CD4-positive, alpha-beta T cell treated with Interleukin-6 at 100 ng/mL for 8 hours (primary cell): ENCODE results near the gene IPO11.

Source experiments
- DNase-seq: peaks from one replicate; pipeline ENCODE4 v3.0.0-alpha.2; 2020; ENCODE audit warnings: mixed read lengths, low spot score

The IPO11 gene

DNA sequence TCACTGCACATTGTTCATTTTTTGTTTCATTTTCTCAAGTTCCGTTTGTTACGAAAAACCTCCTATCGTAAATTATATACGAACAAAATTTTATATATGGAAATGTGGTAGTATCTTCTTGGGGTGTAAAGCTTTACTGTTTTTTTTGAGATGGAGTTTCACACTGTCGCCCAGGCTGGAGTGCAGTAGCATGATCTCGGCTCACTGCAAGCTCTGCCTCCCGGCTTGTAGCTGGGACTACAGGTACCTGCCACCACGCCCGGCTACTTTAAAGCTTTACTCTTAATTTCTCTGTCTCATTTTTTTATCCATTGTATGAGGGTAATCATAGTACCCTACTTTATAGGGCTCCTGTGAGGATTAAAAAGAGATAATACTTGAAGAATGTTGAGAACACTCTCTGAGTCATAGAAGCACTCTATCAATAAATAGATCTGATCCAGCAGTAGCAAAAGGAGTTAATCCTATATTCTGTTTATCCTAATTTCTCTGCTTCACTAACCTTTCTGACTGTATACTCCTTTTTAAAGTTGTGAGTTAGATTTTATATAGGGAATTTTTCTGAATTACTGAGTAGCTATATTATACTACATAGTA lies 160.5 kb downstream of the IPO11 start:
- no peak for DNase-seq

DNA sequence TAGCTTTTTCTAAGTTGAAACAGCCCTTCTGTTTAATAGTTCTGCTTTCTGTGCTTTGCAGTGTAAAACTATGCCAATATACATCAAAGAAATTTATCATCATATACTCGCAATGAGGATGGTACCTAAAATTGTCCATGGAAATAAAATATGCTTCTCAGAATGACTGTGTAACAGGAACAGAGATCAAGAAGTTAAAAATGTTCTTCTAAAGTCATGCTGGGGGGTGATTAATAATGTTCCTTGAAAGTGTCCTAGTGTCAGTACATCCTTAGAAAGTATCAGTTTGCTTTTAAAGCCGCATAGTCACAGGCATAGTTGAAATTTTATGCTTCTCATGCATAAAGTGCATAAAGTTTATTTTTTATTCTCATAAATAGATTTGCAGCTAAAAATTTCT lies 162.0 kb downstream of the IPO11 start:
- DNase-seq, result no peak

DNA sequence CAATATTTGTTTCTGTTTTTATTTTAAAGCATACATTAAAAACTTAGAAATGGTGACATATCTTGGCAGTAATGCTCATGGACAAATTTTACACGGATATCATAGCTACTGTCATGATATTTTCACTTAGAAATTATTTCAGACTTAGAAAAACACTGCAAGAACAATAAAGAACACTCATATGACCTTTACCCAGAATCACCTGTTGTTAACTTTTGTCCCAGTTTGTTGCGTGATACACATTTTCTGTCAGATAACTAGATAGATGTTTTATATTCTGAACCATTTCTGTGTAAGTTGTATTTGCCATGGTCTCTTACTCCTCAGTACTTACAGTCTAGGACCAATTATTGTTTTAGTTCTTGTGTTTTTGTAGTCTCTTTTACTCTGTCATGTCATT lies 162.5 kb downstream of the IPO11 start:
- DNase-seq, result no peak

DNA sequence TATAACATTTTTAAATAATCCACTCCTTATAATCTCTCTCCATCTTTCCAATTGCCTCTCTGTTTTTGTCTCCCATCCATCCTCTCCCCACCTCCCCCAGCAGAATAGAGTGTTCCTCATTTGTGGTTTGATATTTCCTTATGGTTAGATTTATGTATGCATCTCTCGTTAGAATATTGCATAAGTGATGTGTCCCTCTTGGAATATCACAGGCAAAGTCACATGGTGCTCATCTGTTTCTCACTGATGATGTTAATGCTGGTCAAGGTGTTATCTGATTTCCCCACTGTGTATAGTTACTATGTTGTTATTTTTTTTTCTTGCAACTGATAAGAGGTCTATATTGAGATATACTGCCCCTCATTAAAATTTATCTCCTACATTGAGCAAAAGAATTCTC lies 162.9 kb downstream of the IPO11 start:
- DNase-seq, result no peak

DNA sequence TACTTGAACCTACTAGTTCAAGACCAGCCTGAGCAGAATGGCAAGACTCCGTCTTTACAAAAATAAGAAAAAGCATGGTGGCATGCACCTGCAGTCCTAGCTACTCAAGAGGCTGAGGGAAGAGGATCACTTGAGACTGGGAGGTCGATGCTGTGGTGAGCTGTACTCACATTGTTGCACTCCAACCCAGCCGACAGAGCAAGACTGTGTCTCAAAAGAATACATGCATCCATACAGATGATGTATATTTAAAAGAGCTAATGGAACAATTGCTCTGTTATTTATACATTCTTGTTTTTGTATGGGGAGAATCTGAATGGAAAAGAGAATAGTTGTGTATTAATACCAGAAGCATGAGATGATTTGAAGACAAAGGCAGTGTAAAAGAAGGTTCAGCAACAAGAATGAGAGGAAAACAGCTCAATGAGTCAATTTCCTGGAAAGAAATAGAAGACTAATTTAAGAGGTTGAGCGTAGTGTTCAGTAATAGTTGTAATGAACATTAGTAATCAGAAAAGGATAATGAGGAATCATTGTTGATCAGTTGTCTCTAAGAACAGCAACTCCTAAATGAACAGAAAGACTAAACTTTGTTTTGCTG lies 164.1 kb downstream of the IPO11 start:
- no peak for DNase-seq

DNA sequence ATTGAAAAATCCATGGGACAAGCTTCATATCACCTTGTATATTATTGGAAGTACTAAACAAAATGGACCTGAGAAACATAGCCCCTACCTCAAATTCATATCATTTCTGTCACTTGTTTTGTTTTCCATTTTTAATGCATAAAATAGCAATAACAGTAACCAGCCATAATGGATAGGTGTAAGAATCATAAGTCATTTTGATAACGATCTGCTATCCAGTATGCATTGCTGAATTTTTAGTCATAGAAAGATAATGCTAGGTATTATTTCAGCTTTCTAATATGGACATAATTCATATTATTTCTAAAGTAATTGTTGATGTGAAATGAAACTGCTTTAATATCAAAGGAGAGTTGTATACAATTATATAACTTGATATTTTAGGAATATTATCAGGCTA lies 164.9 kb downstream of the IPO11 start:
- no peak for DNase-seq

DNA sequence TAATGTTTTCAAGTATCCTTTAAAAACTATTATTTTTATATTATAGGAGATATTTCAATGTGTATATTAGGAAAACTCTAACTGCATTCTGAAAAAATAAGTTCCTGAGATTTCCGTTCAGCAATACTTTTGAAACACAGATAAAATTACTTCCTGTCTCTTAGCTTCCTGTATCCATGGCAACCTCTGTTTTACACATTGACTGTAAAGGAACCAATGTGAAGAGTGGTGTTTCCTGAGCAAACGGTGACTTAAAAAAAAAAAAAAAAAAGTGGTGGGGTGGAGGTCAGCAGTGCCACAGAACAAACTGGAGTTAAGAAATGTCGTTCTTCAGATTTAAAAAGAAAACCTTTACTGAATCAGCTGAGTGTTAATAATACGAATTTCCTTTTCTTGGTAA lies 166.0 kb downstream of the IPO11 start, which contains the start of gene LRRC70:
TSS of gene LRRC70 (plus strand) at position 280 of the 400 bp plus-strand sequence. CDS start 620 bp downstream, outside the sequence.
- peak; percentile 83 for DNase-seq

DNA sequence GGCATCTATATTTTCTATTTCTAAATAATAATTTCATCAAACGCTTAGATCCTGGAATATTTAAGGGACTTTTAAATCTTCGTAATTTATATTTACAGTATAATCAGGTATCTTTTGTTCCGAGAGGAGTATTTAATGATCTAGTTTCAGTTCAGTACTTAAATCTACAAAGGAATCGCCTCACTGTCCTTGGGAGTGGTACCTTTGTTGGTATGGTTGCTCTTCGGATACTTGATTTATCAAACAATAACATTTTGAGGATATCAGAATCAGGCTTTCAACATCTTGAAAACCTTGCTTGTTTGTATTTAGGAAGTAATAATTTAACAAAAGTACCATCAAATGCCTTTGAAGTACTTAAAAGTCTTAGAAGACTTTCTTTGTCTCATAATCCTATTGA lies 167.2 kb downstream of the IPO11 start:
- DNase-seq, result no peak

DNA sequence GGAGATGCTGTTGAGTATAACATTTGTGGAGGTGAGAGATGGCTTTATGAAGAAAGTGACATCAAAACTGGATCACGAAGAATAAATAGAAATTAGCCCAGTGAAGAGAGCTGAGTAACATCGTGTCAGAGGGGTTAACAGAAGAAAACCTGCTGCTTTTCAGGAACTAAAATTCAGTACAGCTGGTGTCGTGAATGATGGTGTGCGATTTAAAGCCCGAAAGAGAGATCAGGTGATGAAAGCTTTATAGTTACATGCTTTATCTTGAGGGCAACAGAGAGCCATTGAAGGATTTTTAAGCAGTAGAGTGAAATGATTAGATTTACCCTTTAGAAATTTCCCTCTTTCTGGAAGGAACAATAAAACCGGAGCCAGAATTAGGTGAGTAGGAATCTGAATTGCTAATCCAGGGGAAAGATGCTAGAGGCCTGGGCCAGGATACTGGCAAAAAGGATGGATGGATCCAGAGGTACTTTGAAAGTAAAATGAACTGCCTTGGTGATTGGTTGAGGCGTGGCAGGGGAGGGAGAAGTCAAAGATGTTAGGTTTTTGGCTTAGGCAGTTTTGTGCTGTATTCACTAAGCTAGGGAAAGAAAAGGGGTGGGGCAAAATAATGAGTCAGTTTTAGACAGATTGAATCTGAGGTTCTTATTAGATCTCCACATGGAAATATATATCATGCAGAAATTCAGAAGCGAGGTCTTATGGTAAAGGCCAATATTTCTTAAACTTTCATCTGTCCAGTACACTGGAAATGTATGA lies 169.5 kb downstream of the IPO11 start:
- DNase-seq, result no peak

DNA sequence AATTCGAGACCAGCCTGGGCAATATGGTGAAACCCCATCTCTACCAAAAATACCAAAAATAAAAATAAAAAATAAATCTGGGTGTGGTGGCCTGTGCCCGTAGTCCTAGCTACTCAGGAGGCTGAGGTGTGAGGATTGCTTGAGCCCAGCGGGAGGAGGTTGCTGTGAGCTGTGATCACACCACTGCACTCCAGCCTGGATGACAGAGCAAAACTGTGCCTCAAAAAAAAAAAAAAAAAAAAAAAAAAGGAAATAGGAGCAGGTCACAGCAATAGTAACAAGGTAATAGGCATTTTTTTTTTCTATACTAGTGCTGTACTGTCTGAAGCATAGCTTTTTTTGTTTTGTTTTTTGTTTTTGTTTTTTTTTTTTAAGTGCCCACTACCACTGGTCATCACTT lies 171.8 kb downstream of the IPO11 start:
- DNase-seq, result no peak

DNA sequence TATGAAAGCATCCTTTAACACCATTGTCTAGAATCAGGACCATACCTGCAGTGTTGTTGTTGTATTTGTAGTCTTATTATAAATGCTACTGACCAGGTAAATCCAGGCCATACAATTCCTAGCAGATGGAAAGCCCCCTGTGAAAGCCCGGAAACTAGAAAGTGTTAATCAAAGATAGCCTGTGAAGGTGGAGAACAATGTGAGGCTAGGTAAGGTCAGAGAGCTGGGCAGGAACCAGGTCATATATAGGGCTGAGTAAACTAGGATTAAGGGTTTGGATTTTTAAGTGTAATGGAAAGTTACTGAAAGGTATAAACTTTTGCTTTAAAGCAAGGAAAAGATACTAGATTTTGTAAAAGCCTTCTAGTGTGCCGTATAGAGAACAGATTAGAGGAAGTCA lies 172.7 kb downstream of the IPO11 start:
- DNase-seq, result no peak

DNA sequence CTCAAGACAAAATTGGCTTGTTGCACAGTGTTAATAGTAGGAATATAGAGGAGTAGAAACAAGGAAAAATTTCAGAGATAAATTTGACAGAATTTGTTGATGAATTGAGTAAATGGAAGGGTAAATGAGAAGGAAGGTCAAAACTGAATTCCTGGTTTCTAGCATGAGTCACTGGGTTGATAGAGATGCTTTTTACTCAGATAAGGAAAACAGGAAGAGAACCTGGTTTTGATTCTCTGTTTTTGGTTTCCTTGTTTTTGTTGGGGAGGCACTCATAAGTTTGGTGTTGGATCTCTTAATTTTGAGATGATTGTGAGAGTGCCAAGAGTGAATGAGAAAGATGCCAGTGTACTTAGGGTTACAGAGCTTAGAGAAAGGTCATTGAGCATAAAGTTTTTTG lies 173.2 kb downstream of the IPO11 start:
- no peak for DNase-seq

DNA sequence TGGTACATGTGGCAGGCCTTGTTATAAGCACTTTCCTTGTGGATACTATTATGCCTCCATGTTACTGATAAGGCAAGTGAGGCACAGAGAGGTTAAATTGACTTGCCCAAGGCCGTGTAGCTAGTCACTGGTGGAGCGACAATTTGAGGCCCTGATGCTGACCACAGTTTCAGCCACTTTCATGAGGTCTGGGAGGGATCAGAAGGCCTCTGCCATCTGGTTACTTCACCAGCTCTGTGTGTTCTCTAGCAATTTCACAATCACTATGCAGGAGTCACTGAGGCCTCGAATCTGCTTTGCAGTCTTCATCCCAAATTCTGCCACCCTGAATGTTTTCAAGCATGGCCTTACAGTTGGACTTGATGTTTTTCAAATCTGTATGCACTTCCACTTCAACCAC lies 175.2 kb downstream of the IPO11 start:
- no peak for DNase-seq

DNA sequence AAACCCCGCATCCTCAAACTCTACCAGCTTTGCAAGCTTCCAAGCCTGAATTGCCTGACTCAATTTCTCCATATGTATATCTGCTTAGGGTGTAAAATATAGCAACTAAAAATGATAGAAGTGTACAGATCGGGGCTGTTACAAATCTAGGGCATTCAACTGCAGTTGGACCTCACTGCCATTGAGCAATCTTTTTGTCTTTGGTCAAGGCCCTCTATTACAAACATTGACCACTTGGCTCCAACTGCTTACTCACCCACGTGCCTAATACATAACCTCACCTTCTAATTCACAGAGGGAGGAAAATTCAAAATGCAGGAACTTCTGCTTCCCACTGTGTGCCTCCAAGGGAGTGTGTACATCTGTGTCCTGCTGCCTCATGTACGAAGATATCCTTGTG lies 176.1 kb downstream of the IPO11 start:
- no peak for DNase-seq

DNA sequence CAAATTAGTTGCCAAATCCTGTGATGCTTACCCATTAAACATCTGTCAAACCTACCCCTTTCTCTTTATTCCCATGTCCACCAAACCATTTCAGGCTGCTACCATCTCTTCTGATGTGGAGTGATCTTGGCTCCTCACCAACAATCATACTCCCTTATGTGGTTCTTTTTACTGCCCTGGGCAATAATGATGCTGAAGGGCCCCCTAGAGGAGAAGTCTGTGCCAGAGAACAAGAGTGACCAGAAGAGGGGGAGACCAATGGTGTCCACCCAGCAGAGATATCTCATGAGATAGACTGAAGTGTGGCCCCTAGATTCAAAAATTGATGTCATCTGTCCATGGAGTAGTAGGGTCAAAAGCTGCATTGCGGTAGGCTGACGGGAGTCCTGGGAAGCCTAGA lies 176.9 kb downstream of the IPO11 start:
- DNase-seq, result no peak

DNA sequence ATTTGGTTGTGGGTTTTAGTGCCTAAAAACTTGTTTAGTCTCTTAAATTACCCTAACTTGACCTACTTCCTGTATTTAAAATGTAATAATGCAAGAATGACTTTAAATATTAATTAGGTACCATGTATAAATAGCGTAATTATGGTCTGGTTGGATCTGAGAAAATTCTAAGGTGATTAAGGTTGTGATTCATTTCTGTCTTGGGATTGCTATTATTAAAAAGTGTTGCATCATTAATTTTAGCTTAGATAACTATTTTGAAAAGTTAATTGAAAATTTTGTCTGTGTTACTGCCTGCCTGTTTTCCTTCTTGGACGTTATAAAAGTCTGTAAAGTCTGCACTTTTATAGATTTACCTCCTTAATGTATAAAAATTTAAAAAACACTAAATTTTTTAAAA lies 177.8 kb downstream of the IPO11 start:
- DNase-seq, result no peak

DNA sequence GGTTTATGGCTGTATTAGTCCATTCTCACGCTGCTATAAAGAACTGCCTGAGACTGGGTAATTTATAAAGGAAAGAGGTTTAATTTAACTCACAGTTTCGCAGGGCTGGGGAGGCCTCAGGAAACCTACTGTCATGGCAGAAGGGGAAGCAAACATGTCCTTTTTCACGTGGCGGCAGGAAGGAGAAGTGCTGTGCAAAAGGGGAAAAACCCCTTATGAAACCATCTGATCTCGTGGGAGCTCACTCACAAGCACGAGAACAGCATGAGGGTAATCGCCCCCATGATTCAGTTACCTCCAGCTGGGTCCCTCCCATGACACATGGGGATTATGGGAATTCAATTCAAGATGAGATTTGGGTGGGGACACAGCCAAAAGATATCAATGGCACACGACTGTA lies 180.0 kb downstream of the IPO11 start:
- no peak for DNase-seq

DNA sequence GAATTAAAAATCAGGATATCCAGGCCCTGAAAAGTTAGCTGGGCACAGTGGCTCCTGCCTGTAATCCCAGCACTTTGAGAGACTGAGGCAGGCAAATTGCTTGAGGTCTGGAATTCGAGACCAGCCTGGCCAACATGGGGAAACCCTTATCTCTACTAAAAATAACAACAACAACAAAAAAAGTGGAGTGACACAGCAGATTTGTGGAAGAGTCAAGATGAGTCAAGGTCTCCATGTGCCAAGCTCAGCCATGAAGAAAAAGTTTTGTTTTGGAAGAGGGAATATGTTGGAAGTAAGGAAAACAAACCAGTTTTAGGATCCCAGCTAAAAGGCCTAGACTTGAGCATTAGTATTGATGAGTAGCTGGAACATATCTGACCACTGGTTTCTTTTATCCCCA lies 180.8 kb downstream of the IPO11 start:
- no peak for DNase-seq

DNA sequence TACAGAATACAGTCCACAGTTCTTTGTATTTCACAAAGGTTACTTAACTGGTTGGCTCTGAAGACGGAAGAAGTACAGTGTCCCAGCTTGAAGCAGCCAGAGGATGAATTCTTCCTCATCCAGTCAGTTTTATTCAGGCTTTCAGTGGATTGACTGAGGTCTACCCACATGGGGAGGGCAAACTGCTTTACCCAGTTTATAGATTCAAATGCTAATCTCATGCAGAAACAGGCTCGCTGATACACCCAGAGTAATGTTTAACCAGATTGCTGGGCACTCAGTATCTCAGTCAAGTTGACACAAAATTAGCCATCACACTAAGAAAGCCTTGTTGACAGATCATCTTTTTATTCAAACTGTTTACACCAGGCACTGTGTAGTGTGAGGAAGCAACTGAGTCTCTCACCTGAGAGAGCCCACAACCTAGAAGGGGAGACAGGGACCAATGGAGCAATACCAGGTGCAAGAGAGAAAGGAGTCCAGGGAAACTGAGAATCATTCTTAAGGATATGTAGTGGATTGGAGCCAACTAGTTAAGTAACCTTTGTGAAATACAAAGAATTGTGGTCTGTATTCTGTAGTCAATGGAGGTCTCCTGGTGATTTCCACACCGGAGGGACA lies 181.9 kb downstream of the IPO11 start:
- DNase-seq, result no peak

DNA sequence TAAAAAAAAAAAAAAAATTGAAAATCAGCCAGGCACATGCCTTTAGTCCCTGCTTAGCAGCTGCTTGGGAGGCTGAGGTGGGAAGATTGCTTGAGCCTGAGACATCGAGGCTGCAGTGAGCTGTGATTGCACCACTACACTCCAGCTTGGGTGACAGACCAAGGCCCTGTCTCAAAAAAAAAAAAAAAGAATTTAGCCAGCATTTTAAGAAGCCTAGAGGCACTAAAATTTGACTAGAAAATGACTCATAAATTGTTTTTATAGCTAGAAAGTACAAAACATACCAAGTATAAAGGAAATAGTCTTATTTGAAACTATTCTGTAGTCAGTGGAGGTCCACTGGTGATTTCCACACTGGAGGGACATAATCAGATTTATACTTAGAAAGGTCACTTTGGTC lies 183.5 kb downstream of the IPO11 start:
- no peak for DNase-seq

DNA sequence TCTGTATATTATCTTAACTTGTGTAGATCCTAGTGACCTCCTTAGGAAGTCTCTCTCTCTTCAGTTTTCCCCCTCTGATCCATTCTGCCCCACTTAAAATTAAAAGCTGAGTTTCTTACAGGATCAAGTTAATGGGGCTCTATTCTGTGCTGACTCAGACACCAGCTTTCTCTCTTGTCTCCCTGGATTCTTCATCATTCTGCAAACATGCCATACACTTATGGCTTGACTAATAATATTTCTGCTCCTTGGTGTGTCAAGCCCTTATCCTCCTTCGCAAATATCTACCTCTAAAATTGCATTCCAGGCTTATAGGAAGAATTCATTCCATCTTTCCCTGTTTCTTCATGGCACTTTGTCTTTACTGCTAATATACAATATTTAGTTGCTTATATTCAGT lies 184.1 kb downstream of the IPO11 start:
- no peak for DNase-seq

DNA sequence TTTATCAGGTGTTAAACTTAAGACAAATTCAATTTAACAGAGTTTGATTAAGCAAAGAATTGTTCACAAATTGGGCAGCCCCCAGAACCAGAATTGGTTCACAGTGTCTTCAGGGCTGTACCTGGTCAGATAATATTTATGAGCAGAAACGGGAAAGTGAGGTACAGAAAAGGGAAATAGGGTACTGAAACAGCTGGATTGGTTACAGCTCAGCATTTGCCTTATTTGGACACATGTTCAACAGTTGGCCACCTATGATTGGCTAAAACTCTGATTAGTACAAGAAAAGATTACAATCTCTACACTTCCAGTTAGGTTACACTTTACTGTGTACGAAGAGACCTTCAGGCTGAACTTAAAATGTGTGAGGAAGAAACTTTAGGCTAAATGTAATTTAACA lies 184.8 kb downstream of the IPO11 start:
- DNase-seq, result no peak

DNA sequence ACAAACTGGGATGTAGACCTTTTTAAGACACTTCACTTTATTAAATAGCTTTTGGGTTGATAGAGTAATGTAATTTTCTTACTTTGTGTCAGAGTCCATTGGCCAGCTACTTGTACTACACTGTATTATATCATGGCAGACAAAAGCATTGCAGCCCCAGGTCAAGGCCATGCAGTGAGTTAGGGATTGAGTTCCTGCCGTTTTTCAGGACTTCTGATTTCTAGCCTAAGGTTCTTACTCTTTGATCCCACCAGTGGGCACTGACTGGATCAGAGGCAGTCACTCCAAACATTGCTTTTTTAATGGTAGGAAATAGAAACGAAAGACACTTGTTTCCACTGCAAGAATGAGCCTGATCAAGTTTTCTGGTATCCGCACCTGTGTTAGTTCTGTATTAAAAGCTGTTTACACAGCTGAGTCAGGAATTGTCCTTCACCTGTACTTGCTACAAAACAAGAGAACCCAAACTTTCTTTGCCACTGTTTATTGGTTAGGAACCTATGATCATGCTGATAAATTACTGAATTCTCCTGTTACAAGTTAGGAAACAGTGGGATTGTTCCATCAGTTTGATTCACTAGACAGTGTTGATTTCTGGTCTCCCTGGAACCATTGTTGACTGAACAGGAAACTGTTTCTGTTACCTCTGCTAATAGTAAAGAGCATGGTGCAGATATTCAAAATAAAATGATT lies 188.1 kb downstream of the IPO11 start:
- DNase-seq, result no peak
